Regular cardiac myocyte (primary cell): ENCODE data around the gene SPRR2B. TPM values are rescaled to one million over a fixed set of nuclear protein-coding genes. Genes with fewer than 3 reads are reported as not detected.

Experiments
- total RNA-seq: library from RNA; depleted of rRNA; stranded (reverse); fragments of >200 nt; gene quantifications from 2 replicates; pipeline ENCODE4 v1.2.3, GENCODE V29; 2014

Gene SPRR2B
- not detected in 2 replicates for total RNA-seq

GRCh38 chr1:153071511-153071910 is at the start of gene SPRR2B:
TSS of gene SPRR2B (minus strand) at chr1:153071611. CDS start at chr1:153070839, 772 bp downstream.

GRCh38 chr1:153113416-153113815 is 42.0 kb upstream of the SPRR2B start, which contains the start of gene SPRR2F:
TSS of gene SPRR2F (minus strand) at chr1:153113516. CDS start at chr1:153112733, 783 bp downstream.

GRCh38 chr1:153094426-153094825 is 23.0 kb upstream of the SPRR2B start, which contains the start of gene SPRR2E:
TSS of gene SPRR2E (minus strand) at chr1:153094526. CDS start at chr1:153093751, 775 bp downstream.

GRCh38 chr1:153057375-153057774 is 14.0 kb downstream of the SPRR2B start, which contains the start of gene SPRR2A:
TSS of gene SPRR2A (minus strand) at chr1:153057512. CDS start at chr1:153056735, 777 bp downstream.

GRCh38 chr1:153040950-153041631 is 30.3 kb downstream of the SPRR2B start, which contains the start of gene SPRR2D:
TSS of gene SPRR2D (minus strand) at chr1:153041120. CDS start at chr1:153040346, 774 bp downstream.

GRCh38 chr1:153030895-153031294 is 40.5 kb downstream of the SPRR2B start, which contains the start of gene SPRR1B:
TSS of gene SPRR1B (plus strand) at chr1:153031203. CDS start at chr1:153032346, 1,143 bp downstream.

Other genes with a start within 250 kb of the SPRR2B start
- gene LCE1A, start 244.1 kb downstream of the SPRR2B start, total RNA-seq = not detected in 2 replicates
- gene LCE6A, start 228.8 kb downstream of the SPRR2B start, total RNA-seq = not detected in 2 replicates
- gene LCE7A, start 211.6 kb downstream of the SPRR2B start, total RNA-seq = not detected in 2 replicates
- gene SMCP, start 193.3 kb downstream of the SPRR2B start, total RNA-seq = not detected in 2 replicates
- gene IVL, start 163.1 kb downstream of the SPRR2B start, total RNA-seq = not detected in 2 replicates
- gene SPRR5, start 124.4 kb downstream of the SPRR2B start, total RNA-seq = not detected in 2 replicates
- gene SPRR4, start 101.0 kb downstream of the SPRR2B start, total RNA-seq = not detected in 2 replicates
- gene SPRR1A, start 87.5 kb downstream of the SPRR2B start, total RNA-seq = not detected in 2 replicates
- gene SPRR3, start 69.9 kb downstream of the SPRR2B start, total RNA-seq = not detected in 2 replicates
- gene SPRR1B, start 40.4 kb downstream of the SPRR2B start, total RNA-seq = not detected in 2 replicates
- gene SPRR2D, start 30.5 kb downstream of the SPRR2B start, total RNA-seq = not detected in 2 replicates
- gene SPRR2A, start 14.1 kb downstream of the SPRR2B start, total RNA-seq = not detected in 2 replicates
- not detected in 2 replicates for gene SPRR2E, start 22.9 kb upstream of the SPRR2B start, total RNA-seq
- gene SPRR2F, start 41.9 kb upstream of the SPRR2B start, total RNA-seq = not detected in 2 replicates
- gene SPRR2G, start 79.3 kb upstream of the SPRR2B start, total RNA-seq = not detected in 2 replicates
- gene LELP1, start 131.8 kb upstream of the SPRR2B start, total RNA-seq = not detected in 2 replicates
- not detected in 2 replicates for gene PRR9, start 146.0 kb upstream of the SPRR2B start, total RNA-seq
- not detected in 2 replicates for gene LORICRIN, start 188.1 kb upstream of the SPRR2B start, total RNA-seq
- gene PGLYRP3, start 241.3 kb upstream of the SPRR2B start, total RNA-seq = not detected in 2 replicates